Stimulated activated CD4-positive, alpha-beta T cell treated with anti-CD3 and anti-CD28 coated beads, TNF-alpha, amount 100 ng/mL, for 1 hour (primary cell): ENCODE measurements around the gene NKX6-1.

Source experiments
- DNase-seq, 3 donors: peaks; one replicate each; pipeline ENCODE4 v3.0.0-alpha.2; 2020; ENCODE audit warnings: low read depth in 3 of 3, low spot score in 1 of 3

NKX6-1 gene

GRCh38 chr4:84498935-84499623, at the start of gene NKX6-1:
TSS of gene NKX6-1 (minus strand) at chr4:84499292. CDS start at chr4:84498228, 1,064 bp downstream.
- no peak for DNase-seq

GRCh38 chr4:84547211-84547610, 48.1 kb upstream of the NKX6-1 start:
- DNase-seq, result no peak

GRCh38 chr4:84545093-84545492, 46.0 kb upstream of the NKX6-1 start:
- no peak for DNase-seq

GRCh38 chr4:84535901-84536300, 36.8 kb upstream of the NKX6-1 start:
- no peak for DNase-seq

GRCh38 chr4:84531689-84532088, 32.6 kb upstream of the NKX6-1 start:
- no peak for DNase-seq

GRCh38 chr4:84530871-84531270, 31.8 kb upstream of the NKX6-1 start:
- no peak for DNase-seq

GRCh38 chr4:84530454-84530853, 31.4 kb upstream of the NKX6-1 start:
- DNase-seq, result no peak

- no peak for DNase-seq
These were observed 30.2 kb upstream of the NKX6-1 start for GRCh38 chr4:84529169-84529751.

GRCh38 chr4:84527391-84527790, 28.3 kb upstream of the NKX6-1 start:
- DNase-seq, result no peak

GRCh38 chr4:84515075-84515474, 16.0 kb upstream of the NKX6-1 start:
- no peak for DNase-seq

GRCh38 chr4:84512277-84512676, 13.2 kb upstream of the NKX6-1 start:
- DNase-seq, result no peak

GRCh38 chr4:84511703-84512102, 12.6 kb upstream of the NKX6-1 start:
- no peak for DNase-seq

GRCh38 chr4:84507941-84508340, 8.8 kb upstream of the NKX6-1 start:
- DNase-seq, result no peak

GRCh38 chr4:84504821-84505220, 5.7 kb upstream of the NKX6-1 start:
- DNase-seq, result no peak

- no peak for DNase-seq
These were observed 4.7 kb upstream of the NKX6-1 start for GRCh38 chr4:84503495-84504437.

- no peak for DNase-seq
These were observed 3.9 kb upstream of the NKX6-1 start for GRCh38 chr4:84502955-84503373.

GRCh38 chr4:84502333-84502954, 3.4 kb upstream of the NKX6-1 start:
- DNase-seq, result no peak

GRCh38 chr4:84501721-84502267, 2.7 kb upstream of the NKX6-1 start:
- DNase-seq, result no peak

GRCh38 chr4:84501202-84501503, 2.1 kb upstream of the NKX6-1 start:
- no peak for DNase-seq

GRCh38 chr4:84500386-84501201, 1.5 kb upstream of the NKX6-1 start:
- DNase-seq, result no peak

GRCh38 chr4:84499624-84499982, 511 bp upstream of the NKX6-1 start:
- DNase-seq, result no peak
